ENCODE data around the gene KAT2B.

The KAT2B gene

DNA sequence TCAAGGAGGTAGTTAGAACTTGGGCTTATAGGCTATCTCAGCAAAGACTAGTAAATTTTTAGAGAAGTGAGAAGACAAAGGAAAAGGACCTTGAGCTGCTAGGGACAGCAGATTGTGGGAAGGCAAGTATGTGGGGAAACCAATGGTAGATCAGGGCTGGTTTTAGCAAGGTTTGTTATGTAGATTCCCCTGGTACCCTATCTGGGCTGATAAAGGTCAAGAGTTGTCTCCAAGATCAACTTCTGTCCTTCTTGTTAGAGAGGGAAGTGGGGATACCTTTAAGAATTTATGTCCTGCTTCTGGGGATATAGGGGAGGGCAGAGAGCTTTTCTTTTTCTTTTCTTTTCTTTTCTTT lies 28.9 kb downstream of the KAT2B start:
- Histone ChIP-seq H3K27ac (peak overlapping the region; percentile 12), H3K27me3 (no peaks in the 10 kb centered on the region), H3K36me3 (peaks cover 6% of the 10 kb centered on the region), H3K4me1 (ENCODE audit: control insufficient read depth in 1 of 2, insufficient read depth in 1 of 2, low read depth in 1 of 2, low read length in 1 of 2) (no peaks in the 10 kb centered on the region), H3K9me3 (no peaks in the 10 kb centered on the region), H3K4me3 (ENCODE audit: low read depth in 1 of 2, low read length in 1 of 2) (no peak overlapping the region)
- TF ChIP-seq, protein P1, sequence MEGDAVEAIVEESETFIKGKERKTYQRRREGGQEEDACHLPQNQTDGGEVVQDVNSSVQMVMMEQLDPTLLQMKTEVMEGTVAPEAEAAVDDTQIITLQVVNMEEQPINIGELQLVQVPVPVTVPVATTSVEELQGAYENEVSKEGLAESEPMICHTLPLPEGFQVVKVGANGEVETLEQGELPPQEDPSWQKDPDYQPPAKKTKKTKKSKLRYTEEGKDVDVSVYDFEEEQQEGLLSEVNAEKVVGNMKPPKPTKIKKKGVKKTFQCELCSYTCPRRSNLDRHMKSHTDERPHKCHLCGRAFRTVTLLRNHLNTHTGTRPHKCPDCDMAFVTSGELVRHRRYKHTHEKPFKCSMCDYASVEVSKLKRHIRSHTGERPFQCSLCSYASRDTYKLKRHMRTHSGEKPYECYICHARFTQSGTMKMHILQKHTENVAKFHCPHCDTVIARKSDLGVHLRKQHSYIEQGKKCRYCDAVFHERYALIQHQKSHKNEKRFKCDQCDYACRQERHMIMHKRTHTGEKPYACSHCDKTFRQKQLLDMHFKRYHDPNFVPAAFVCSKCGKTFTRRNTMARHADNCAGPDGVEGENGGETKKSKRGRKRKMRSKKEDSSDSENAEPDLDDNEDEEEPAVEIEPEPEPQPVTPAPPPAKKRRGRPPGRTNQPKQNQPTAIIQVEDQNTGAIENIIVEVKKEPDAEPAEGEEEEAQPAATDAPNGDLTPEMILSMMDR (IDR thresholded peaks at IDR 0.05), result no peak

DNA sequence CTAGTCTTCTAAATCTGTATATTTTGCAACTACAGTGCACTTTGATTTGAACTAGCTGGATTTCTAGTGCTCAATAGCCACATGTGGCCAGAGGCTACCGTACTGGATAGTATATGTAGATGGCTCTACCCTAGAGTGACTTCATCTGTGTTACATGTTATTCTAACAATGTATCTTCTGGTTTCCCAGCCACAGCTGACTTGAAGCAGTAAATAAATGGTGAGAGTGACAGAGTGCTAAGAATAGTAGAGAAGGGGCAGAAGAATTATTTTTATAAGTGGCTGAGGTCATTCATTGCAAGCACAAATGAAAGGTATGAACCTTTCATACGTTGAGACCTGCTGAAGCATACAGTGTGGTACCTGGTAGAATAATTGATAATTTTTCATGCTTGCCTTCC lies 30.9 kb downstream of the KAT2B start:
- no peak overlapping the region for H3K27ac ChIP-seq
- H3K9me3 ChIP-seq, result no peaks in the 10 kb centered on the region
- H3K4me3 ChIP-seq (ENCODE audit: low read depth in 1 of 2, low read length in 1 of 2), result no peak overlapping the region
- no peaks in the 10 kb centered on the region for H3K27me3 ChIP-seq
- peaks cover 13% of the 10 kb centered on the region for H3K36me3 ChIP-seq
- H3K4me1 ChIP-seq (ENCODE audit: control insufficient read depth in 1 of 2, insufficient read depth in 1 of 2, low read depth in 1 of 2, low read length in 1 of 2), result no peaks in the 10 kb centered on the region
- TF ChIP-seq, protein P1 (IDR thresholded peaks at IDR 0.05), result no peak

DNA sequence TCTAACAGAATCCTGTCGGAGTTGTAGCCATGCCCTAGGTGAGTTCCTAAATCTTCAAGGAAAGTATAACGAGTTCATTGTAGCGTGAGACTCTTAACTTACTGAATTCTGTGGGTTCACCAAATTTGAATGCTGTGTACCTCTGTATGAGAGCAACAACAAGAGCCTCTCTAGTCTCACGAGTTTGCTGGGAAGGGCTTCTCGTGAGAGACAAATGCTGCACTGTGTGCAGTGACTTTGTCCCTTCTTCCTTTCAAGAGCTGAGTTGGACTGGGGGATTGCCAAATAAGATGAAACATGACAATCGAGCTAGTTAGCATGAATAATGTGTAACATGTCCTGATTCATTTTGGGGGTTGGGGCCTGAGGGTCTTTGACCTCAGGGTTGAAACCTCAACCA lies 32.2 kb downstream of the KAT2B start:
- Histone ChIP-seq H3K4me1 (ENCODE audit: control insufficient read depth in 1 of 2, insufficient read depth in 1 of 2, low read depth in 1 of 2, low read length in 1 of 2) (no peaks in the 10 kb centered on the region), H3K9me3 (no peaks in the 10 kb centered on the region), H3K27ac (no peak overlapping the region), H3K4me3 (ENCODE audit: low read depth in 1 of 2, low read length in 1 of 2) (no peak overlapping the region), H3K36me3 (peaks cover 13% of the 10 kb centered on the region), H3K27me3 (no peaks in the 10 kb centered on the region)
- TF ChIP-seq, protein P1 (IDR thresholded peaks at IDR 0.05), result no peak

DNA sequence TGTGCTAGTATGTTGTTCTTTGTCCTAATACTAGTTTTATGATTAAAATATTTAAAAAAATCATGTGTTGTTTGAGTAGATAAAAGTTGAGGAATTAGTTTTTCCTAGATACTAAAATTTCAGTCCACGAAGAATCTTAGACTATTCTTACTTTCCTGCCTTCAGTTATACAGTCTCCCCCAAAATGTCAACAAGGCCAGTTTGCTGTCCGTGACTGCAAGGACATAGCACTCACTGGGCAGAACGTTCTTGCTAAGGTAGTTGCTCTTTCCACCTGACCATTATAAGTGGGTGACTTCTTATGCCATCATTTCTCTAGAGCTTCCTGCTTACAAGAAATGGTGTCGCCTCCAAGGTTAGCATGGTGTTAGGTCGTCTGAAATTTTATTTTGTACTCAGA lies 32.8 kb downstream of the KAT2B start:
- Histone ChIP-seq H3K27ac (no peak overlapping the region), H3K4me1 (ENCODE audit: control insufficient read depth in 1 of 2, insufficient read depth in 1 of 2, low read depth in 1 of 2, low read length in 1 of 2) (no peaks in the 10 kb centered on the region), H3K27me3 (no peaks in the 10 kb centered on the region), H3K4me3 (ENCODE audit: low read depth in 1 of 2, low read length in 1 of 2) (no peak overlapping the region), H3K36me3 (peaks cover 13% of the 10 kb centered on the region), H3K9me3 (no peaks in the 10 kb centered on the region)
- TF ChIP-seq, protein P1 (IDR thresholded peaks at IDR 0.05), result no peak

DNA sequence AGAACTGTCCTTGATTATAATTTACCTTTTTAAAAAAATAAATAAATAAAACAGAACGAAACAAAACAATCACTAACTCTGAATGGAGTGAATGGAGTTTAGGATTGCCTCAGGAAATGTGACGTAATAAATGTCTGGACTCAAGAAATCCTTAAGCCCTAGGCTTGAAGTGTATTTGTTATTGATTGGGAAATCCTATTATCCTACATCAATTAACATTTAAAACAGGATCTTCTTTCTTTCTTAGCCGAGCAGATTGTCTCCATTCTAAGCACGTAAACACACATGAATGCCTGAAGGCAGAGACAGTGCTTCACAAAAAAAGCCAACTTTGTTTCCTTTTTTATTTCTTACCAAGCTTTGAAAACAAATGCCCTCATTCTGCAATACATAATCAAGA lies 33.4 kb downstream of the KAT2B start:
- no peak overlapping the region for H3K4me3 ChIP-seq (ENCODE audit: low read depth in 1 of 2, low read length in 1 of 2)
- no peak overlapping the region for H3K27ac ChIP-seq
- H3K36me3 ChIP-seq, result peaks cover 13% of the 10 kb centered on the region
- H3K4me1 ChIP-seq (ENCODE audit: control insufficient read depth in 1 of 2, insufficient read depth in 1 of 2, low read depth in 1 of 2, low read length in 1 of 2), result no peaks in the 10 kb centered on the region
- H3K27me3 ChIP-seq, result no peaks in the 10 kb centered on the region
- TF ChIP-seq, protein P1 (IDR thresholded peaks at IDR 0.05), result no peak
- no peaks in the 10 kb centered on the region for H3K9me3 ChIP-seq

Data from neutrophil (primary cell).